ENCODE results near the gene TAMM41.

The TAMM41 gene

DNA sequence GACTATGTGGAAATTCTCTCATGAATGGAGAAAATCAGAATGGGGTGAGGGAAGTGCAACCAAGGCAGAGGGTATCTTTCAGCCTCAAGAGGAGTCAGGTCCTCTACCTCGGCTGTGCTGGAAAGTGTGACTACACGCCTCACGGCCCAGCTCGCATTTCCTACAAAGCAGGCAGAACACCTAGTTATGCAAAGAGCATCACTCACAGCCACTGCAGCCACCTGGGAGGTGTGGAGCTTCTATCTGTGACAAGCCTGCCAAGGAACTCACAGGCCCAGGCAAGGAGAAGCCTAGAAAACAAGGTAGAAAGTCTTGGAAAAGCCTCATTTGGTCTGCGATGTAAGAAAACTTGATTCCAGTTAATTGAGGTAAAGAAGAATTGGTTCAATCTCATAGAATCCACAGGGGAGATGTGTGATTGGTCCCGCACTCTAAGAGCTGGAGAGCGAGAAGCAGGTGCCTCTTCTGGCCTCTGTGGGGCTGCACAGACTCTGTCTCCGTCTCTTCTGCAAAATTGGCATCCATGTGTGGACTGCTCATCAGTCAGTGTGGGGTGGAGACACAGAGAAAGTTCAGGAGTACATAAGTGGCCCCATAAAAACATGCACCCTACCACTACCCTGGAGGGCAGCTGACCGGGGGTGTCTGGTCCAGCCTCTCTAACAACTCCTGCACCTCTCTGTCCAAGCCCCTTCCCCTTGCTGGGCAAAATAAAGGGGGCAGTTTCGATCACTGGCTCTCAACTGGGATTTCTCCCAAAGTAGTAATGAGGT, 76.8 kb downstream of the TAMM41 start:
- no peak for DNase-seq (ENCODE audit: low spot score)
- in situ Hi-C loops (cut with MboI; ENCODE audit: low pct_unique_long_range_greater_than_20kb, low sequenced_read_pairs, unreplicated experiment), result no loop called here
- TF ChIP-seq, protein P1, sequence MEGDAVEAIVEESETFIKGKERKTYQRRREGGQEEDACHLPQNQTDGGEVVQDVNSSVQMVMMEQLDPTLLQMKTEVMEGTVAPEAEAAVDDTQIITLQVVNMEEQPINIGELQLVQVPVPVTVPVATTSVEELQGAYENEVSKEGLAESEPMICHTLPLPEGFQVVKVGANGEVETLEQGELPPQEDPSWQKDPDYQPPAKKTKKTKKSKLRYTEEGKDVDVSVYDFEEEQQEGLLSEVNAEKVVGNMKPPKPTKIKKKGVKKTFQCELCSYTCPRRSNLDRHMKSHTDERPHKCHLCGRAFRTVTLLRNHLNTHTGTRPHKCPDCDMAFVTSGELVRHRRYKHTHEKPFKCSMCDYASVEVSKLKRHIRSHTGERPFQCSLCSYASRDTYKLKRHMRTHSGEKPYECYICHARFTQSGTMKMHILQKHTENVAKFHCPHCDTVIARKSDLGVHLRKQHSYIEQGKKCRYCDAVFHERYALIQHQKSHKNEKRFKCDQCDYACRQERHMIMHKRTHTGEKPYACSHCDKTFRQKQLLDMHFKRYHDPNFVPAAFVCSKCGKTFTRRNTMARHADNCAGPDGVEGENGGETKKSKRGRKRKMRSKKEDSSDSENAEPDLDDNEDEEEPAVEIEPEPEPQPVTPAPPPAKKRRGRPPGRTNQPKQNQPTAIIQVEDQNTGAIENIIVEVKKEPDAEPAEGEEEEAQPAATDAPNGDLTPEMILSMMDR (IDR thresholded peaks at IDR 0.05; ENCODE audit: extremely low read depth, insufficient read depth, missing control alignments), result no peak

- in situ Hi-C loops (cut with MboI; ENCODE audit: low pct_unique_long_range_greater_than_20kb, low sequenced_read_pairs, unreplicated experiment), result no loop called here
- TF ChIP-seq, protein P1 (IDR thresholded peaks at IDR 0.05; ENCODE audit: extremely low read depth, insufficient read depth, missing control alignments), result no peak
Measured at GRCh38 chr3:11768604-11769003, 78.1 kb downstream of the TAMM41 start.

DNA sequence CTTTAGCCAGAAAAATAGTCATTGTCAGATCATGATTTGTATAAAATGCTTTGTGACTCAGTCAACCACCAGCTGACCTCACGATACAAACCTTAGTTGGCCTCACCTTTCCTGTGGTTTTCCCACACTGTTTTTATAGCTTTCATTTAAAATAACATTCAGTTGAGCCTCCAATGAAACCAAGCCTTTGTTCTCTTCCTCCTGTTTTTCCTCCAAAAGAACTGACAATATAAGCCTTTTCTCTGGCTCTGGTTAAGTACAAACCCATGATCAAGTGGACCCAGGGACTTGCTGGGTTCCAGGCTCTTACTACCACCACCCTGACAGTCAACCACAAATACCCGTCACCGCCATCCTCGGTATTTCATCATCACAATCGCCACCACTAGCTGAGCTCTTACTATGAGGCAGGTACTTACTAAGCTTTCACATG, 81.7 kb downstream of the TAMM41 start:
- in situ Hi-C loops (cut with MboI; ENCODE audit: low pct_unique_long_range_greater_than_20kb, low sequenced_read_pairs, unreplicated experiment), result no loop called here
- DNase-seq (ENCODE audit: low spot score), result no peak
- TF ChIP-seq, protein P1 (IDR thresholded peaks at IDR 0.05; ENCODE audit: extremely low read depth, insufficient read depth, missing control alignments), result no peak

More at GRCh38 chr3:11768604-11769003, 78.1 kb downstream of the TAMM41 start:
- DNase-seq (ENCODE audit: low spot score), result no peak

- TF ChIP-seq, protein P1 (IDR thresholded peaks at IDR 0.05; ENCODE audit: extremely low read depth, insufficient read depth, missing control alignments), result no peak
- DNase-seq (ENCODE audit: low spot score), result no peak
- in situ Hi-C loops (cut with MboI; ENCODE audit: low pct_unique_long_range_greater_than_20kb, low sequenced_read_pairs, unreplicated experiment), result no loop called here
Measured at GRCh38 chr3:11759996-11760395, 86.7 kb downstream of the TAMM41 start.

- DNase-seq (ENCODE audit: low spot score), result no peak
- TF ChIP-seq, protein P1 (IDR thresholded peaks at IDR 0.05; ENCODE audit: extremely low read depth, insufficient read depth, missing control alignments), result no peak
- in situ Hi-C loops (cut with MboI; ENCODE audit: low pct_unique_long_range_greater_than_20kb, low sequenced_read_pairs, unreplicated experiment), result no loop called here
Measured at GRCh38 chr3:11757929-11758328, 88.8 kb downstream of the TAMM41 start.

DNA sequence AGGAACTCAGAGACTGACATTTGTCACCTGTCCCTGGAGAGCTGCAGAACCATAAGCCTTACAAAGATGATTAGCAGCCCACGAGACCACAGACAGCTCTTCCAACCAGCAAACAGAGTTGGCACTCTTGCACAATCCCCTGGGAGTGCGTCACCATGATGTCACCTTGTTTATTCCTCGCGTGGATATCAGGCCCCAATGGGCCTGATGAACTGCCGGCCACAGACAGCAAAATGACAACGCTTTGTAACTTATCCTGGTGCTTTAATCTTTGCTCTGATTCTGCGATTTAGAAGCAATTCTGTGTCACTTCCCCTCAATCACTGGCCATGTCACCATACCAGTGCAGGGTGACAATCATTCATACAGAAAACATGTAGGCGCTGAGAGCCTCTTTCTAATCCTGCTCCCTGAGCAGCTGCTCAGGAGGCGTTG, 89.2 kb downstream of the TAMM41 start:
- in situ Hi-C loops (cut with MboI; ENCODE audit: low pct_unique_long_range_greater_than_20kb, low sequenced_read_pairs, unreplicated experiment), result no loop called here
- DNase-seq (ENCODE audit: low spot score), result no peak
- TF ChIP-seq, protein P1 (IDR thresholded peaks at IDR 0.05; ENCODE audit: extremely low read depth, insufficient read depth, missing control alignments), result no peak

Data from GM13977 (cell line).